Dermis microvascular lymphatic vessel endothelial cell (primary cell): ENCODE measurements around the gene GPN1. TPM values are rescaled to one million over a fixed set of nuclear protein-coding genes. Genes with fewer than 3 reads are reported as not detected.
"Not testable (repeated sequence)": the region's sequence is repeated elsewhere in the genome, so short reads cannot be mapped to it uniquely, and the experiment has no call there.

Experiments
- DNase-seq, 2 donors: peaks; one replicate each; pipeline versions ENCODE4 v3.0.0 to v3.0.0-alpha.2; 2010; ENCODE audit warnings: low read depth in 2 of 2
- total RNA-seq: library from RNA; depleted of rRNA; stranded (reverse); fragments of >200 nt; gene quantifications from 2 replicates; pipeline ENCODE4 v1.2.1, GENCODE V29; 2014

Gene GPN1
- total RNA-seq, 1 donor from 2014 or later: 32.1 TPM

DNA sequence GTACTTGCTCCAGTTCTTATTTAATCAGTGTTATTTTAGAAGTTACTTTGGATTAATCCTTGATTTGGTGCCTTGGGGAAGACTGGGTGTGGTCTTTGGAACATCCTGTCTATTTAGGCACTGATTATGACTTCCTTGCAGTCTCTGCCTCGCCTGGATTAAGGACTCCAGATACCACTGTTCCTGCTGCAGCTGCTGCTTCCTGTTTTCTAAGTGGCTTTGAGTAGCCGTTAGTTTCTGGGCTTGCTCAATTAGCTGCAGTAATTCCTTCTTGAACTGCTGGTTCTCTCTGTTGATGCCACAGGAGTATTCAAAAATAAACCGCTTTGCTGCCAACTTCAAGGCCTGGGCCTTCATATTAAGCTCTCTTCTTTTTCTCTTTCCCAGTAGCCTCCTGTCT lies 1.9 kb upstream of the GPN1 start:
- peak in 1 of 2 donors; percentile 31 for DNase-seq

DNA sequence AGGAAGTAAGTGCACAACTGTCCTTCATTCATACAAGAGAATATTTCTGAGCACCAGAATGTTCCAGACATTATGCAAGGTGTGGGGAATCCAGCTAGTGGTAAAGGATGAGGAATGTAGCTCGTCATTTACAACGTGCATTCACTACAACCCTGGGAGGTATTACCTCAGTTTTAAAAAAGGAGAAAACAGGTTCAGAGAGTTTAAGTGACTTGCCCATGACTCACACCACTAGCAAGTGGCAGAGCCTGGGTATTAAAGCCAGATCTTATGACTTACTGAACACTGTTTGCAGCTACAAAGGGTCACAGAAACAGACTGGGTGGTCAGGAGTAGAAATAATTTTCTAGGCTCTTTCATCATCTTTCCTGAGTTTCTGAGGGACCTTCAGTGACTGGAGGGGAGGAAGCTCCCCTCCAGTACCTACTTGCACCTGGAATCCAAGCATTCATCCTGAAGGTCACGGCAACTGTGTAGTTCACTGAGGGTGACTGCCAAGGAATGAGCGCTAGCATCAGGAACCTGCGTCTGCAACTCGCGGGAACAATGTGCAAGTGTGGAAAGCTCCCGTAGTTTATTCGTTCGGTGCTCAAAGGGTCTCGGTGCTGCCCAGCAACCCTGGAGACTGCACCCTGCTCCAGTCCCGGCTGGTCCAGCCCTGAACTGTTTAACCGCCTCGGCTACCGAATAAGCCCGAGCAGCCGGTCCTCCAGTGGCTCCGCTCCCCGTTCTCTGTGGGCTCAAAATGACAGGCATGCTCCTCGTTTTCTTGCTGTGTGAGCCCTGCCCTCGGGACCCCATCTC lies 685 bp upstream of the GPN1 start:
- peak in 1 of 2 donors; percentile 62 for DNase-seq

DNA sequence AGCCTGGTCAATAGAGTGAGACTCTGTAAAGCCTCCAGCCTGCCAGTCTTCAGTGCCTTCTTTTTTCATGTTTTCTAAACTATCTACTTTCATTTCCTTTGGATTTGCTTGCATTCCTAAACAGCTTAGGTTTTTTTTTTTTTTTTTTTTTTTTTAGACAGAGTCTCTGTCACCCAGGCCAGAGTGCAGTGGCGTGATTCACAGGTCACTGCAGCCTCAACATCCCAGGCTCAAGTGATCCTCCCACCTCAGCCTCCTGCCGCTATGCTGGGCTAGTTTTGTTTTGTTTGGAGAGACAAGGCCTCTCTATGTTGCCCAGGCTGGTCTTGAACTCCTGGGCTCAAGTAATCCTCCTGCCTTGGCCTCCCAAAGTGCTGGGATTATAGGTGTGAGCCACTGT lies 1.4 kb downstream of the GPN1 start:
- DNase-seq: not testable (repeated sequence)

DNA sequence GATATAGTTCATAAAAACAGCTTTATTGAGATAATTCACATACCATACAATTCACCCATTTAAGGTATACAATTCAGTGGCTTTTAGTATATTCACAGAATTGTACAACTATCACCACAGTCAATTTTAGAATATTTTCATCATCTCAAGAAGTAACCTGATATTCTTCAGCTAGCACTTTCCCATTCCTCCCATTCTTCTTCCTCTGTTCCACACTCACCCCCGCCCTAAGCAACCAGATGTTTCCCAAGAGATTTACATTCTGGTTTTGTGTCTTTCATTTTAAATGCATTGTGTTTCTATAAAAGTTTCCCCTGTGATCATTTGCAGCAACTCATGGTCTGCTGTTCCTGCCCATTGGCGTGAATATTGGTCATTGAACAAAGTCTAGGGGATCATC lies 5.4 kb downstream of the GPN1 start:
- no peak for DNase-seq

DNA sequence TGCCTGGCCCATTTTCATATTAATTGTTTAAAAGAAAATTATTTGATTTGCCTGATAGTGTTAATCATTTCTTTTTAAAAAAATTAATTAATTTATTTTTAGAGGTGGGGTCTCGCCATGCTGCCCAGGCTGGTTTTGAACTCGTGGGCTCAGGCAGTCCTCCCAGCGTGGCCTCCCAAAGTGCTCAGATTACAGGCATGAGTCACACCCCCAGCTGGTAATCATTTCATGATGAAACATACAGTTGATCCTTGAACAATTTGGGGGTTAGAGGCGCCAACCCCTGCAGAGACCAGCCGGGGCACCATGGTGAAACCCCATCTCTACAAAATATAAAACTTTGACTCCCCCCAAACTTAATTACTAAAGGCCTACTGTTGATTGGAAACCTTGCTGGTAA lies 7.9 kb downstream of the GPN1 start:
- DNase-seq: no peak

DNA sequence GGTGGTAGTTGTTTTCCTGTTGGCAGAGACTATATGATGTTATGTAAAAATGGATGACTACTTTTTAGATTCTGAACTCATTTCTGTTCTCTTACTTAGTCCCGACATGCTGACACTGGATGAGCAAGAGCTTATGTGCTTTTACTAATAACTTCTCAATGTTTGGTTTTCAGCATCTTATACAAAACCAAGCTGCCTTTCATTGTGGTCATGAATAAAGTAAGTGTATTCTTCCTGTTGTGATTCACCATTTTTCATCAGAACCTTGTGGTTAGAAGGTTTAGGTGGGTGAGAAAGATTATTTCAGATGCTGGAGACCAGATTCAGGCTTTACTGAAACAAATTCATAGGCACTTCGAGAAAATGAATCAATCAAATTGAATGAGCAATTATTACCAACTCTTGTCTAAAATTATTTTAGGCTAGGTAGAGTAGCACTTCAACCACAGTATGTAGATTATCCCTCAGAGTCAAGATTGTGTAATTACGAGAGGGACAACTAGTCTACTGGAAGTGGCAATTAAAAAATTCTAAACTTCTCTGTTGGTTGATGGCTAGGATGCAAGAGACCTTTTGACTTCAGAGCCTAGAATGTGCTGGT lies 9.3 kb downstream of the GPN1 start:
- DNase-seq: no peak

DNA sequence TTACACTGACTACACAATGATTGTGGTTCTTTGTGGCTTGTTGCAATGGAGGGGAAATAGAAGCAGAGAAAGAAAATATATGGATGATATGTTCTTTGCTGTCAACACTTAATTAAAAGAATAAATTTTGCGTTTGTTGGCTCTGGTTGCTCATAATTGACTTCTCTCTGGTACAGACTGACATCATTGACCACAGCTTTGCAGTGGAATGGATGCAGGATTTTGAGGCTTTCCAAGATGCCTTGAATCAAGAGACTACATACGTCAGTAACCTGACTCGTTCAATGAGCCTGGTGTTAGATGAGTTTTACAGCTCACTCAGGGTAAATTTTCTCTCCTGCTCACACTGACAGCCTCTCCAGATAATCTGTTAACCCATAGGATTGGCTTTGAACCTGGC lies 9.9 kb downstream of the GPN1 start:
- no peak for DNase-seq

DNA sequence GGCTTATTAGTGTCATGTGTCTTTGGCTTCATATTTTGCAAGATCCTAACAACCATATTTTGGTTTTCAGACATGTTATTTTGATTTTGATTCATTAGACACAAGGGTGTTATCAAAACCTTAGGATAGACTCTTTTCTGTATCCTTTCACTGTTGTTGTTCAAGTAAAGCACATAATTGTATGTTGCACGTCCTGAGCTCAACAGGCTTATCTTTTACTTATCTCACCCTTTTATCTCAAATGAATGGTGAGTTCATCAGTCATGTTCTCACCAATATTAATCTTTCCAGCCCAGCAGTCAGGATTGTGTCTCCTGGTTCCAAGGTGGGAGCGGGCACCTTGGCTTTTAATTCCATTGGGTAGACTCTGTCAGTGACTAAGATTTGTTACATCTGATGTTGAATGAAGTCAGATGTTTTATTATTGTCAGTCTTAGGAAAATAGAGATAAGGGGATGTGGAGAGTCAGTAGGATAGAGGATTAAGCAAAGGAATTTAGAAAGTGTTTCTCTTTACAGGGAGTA lies 11.9 kb downstream of the GPN1 start:
- no peak for DNase-seq

DNA sequence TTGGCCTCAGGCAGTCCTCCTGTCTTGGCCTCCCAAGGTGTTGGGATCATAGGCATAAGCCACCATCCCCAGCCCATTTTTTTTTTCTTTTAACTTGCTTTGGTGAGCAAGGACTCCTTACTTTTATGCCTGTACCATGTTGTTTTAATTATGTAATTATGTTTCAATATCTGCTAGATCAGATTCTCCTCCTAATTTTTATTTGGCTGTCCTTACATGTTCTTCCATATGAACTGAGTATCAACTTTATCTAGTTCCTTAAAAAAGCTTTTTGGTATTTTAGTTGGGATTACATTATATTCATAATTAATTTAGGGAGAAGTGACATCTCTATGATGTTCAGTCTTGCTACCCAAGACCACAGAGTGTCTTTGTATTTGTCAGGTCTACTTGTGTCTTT lies 16.3 kb downstream of the GPN1 start:
- no peak for DNase-seq

DNA sequence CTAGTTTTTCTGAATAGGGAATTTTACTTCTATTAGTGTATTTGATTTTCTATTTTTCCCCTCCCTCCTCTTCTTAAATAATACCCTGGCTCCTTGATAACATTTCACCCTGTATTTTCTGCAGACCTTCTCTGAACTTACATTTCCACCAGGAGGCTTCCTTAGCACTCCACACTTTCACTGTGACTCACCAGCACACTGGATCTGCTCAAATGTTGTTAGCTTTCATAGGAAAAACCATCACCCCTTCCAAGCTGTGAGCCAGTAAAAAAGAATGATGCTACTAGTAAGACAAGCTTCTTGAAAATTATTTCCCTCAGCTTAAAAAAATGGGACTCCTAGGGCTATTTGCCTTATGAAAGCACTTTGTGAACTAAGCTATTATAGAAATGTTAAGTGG lies 18.4 kb downstream of the GPN1 start:
- DNase-seq: no peak

DNA sequence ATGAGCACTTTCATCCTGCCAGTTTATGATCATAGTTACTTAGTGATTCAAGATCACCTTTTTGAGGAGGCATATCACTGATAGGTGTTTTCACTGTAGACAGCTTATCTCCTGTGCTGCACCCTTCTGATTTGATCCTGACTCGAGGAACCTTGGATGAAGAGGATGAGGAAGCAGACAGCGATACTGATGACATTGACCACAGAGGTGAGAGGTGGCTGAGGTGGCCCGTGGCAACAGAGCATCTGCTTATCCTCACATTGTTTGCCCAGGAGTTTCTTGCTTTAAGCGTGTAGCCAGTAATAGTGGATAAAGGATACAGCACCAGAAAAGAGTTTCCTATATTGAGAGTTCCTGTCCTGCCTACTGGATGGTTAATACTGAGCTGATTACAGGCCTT lies 18.9 kb downstream of the GPN1 start:
- DNase-seq: no peak

DNA sequence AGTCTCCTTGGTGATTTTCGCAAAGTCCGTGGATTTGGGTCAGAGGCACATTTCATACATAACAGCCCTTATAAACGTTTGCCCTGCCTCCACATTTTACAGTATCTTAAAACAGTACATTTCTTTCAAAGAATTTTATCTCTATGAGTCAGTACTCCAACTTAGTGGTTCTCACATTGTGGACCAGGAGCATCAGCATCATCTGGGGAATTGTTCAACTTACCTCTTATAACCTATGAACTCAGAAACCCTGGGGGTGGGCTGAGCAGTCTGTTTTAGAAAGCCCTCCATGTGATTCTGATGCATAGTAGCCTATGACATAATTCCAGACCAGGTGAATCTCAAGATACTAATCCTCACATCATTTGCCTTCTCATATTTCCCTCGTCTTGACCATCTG lies 22.2 kb downstream of the GPN1 start:
- no peak for DNase-seq

DNA sequence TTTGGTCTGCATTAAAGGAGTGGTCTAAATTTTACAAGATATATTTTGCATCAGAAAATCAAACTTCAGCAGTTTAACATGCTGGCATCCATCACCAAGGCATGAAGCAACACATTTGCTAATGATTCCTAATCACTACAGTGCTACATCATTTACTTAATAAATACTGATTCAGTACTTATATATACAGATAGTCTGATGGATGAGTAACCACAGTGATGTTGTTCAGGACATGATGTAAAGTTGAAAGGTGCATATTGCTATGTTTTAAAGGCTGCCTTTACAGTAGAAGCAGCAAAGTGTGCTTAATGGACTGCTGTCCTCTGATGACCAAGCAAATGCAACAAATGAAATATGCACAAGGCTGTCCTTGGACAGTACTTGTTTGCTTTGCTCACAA lies 23.5 kb downstream of the GPN1 start:
- no peak for DNase-seq

DNA sequence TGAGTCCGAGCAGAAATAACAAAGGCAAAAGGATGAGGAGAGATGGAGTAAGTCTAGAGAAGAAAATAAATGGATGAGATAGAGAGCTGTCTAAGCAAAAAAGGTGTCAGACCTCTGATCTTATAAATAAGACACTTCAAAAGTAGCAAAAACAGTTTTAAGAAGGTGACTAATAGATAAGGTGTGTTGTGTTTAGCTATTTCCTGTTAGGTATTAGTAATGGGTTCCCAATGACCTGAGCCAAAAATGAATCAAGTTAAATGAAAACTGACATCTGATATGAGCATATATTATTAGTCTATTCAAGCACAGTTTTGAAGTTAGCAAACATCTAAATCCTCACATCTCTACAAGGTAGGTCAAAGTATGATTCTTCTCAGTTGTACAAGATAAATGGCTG lies 23.9 kb downstream of the GPN1 start:
- no peak for DNase-seq

DNA sequence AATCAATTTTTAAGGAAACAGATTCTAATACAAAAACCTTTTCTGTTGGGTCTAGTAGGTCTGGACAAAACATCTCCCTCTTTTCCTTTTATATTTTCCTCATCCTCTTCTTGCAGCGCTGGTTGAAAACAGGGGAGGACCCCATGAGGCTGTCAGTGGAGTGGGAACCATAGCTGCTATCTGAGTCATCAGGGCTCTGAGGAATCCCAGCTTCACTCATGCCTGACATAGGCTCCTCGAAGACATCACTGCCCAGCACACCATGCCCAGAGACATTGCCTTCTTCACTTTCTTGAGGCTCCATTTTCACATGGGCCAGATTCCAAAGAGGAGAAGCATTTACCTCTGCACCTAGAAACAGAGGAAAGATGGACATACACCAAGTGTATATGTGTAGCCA lies 24.5 kb downstream of the GPN1 start:
- no peak for DNase-seq

DNA sequence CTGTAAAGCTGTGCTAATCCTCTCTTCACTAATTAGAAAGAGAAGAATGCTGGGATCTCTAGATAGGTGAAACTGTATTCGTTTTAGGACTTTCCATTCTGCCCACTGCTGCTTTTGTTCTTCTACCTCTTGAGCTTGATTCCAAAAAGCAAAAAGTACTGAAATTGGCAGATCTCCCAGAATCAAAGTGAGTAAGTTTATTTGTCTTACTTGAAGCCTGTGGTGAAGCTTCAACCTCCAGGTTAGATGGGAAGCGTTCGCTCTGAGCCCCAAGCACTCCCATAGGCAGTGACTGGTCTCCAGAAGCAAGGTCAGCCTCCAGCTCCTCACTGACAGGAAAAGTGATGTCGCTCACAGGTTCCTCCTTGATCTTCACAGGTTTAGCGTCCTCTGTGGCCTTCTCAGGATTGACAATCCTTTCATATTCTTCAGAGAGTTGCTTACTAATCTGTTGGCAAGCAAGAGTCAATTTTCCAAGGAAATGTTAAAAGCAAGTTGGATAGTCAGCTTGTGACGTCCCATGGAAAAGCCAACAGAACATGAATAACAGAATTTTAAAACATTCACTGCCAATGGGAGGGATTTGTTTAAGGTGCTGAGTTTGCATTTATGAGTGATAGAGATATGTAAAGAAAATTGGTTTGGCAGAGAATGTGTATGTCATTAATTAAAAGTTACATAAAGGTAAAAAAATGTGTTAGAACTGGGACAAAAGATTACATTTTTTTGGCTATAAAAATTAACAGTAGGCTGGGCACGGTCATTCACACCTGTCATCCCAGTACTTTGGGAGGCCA lies 26.5 kb downstream of the GPN1 start:
- peak in 1 of 2 donors; percentile 39 for DNase-seq

DNA sequence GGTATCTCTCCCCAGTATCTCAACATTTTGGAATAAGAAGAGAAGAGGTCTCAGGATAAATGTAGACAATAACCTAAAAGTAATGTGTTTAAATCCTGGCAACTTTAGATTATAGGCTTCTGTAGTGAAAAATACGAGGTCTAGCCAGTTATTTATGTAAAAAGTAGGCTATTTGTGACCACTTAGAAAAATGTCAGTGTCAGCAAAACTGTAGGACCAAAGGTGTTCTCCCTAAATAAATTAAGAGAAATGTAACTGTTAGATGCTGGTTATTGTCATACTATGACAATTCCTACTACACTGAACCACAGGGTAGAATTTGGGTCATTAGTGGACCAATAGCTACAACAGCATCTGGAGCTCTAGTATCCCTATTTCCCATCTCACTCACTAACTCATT lies 32.5 kb downstream of the GPN1 start:
- DNase-seq: no peak

DNA sequence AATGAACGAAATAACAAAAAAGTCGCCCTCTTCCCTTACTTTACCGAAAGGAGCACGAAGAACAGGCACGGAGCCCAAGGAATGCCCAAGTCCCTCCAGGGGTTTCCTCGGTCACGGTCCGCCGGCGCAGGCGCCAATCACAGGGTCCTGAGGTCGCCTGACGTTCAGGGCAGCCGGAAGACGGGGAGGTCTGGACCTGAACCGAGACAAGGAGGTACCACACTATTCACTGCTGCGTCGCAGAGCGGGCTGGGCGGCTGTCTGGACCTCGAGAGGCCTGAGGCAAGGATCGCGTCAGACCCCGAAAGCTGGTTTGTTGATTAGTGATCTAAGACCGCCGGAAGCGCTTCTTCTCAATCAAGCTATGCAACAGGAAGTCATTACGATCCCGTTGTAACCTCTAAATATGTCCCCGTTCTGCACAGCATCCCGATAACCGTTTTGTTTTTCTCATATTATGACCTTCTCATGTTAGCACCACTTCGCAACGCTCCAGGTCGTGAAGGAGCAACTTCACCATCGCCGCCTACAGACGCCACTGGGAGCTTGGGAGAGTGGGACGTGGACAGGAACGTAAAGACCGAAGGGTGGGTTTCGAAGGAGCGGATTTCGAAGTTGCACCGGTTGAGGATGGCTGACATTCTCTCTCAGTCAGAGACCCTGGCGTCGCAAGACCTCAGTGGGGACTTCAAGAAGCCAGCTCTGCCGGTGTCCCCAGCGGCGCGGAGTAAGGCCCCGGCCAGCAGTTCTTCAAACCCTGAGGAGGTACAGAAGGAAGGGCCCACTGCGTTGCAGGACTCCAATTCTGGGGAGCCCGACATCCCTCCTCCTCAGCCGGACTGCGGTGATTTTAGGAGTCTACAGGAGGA lies 34.7 kb downstream of the GPN1 start, which contains the start of the genes SLC4A1AP and SUPT7L:
Gene SLC4A1AP (plus strand): TSS at position 605 of the 869 bp plus-strand sequence. CDS start 26 bp downstream, at position 631.
Gene SUPT7L (minus strand): TSS at position 330 of the 869 bp plus-strand sequence. CDS start 1,422 bp downstream, outside the sequence.
- peak; percentile 82 to 90 for DNase-seq

DNA sequence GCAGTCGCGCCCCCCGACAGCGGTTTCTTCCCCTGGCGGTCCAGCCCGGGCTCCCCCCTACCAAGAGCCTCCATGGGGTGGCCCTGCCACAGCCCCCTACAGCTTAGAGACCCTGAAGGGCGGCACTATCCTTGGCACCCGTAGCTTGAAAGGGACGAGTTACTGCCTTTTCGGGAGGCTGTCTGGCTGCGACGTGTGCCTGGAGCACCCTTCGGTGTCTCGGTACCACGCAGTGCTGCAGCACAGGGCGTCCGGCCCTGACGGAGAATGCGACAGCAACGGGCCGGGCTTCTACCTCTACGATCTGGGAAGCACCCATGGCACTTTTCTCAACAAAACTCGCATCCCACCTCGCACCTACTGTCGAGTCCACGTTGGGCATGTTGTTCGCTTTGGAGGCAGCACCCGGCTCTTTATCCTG lies 35.3 kb downstream of the GPN1 start:
- no peak for DNase-seq

DNA sequence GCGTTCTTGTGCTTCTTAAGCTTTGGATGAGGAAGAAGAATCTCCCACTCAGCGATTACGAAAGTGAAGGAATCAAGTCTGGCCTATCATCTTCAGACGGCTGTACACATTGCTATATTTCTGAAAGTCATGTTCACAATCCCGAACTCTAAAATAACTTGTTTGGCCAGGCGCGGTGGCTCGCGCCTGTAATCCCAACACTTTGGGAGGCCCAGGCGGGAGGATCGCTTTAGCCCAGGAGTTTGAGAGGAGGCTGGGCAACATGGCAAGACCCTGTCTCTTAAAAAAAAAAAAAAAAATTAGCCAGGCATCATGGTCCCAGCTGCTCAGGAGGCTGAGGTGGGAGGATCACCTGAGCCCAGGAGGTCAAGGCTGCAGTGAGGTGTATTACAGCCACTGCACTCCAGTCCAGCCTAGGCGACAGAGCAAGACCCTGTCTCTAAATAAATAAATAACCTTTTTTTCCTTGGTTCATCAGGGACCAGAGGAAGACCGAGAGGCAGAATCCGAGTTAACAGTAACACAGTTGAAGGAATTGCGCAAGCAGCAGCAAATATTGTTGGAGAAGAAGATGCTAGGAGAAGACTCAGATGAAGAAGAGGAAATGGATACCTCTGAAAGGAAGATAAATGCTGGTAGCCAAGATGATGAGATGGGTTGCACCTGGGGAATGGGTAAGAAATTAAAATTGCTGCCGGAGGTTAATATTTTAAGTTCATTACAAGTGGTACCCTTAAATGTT lies 35.9 kb downstream of the GPN1 start:
- no peak for DNase-seq
